OCI-LY3 (cell line): Measurements from ENCODE around the gene FHOD3.

Experiments
- H2AFZ ChIP-seq: fragments of 200-600, 300-600 bp; shearing (Covaris generic); 2 replicates; pipeline ENCODE4 v1.6.0; 2014; ENCODE audit warnings: antibody characterized with exemption, low read depth, low read length
- H3K27ac ChIP-seq: fragments of 200-600, 300-600 bp; sonication (generic); 2 replicates; pipeline ENCODE4 v1.5.1; 2014; ENCODE audit warnings: mild to moderate bottlenecking, low read length, moderate library complexity, mixed read lengths
- H3K27me3 ChIP-seq: fragments of 200-600, 300-600 bp; sonication (generic); 2 replicates; pipeline ENCODE4 v1.6.1; 2014; ENCODE audit warnings: low read depth, low read length, mixed read lengths
- H3K36me3 ChIP-seq: fragments of 200-600, 300-600 bp; sonication (generic); replicated peaks from 2 replicates; pipeline ENCODE3; 2014; ENCODE audit warnings: low read depth, low read length, mixed read lengths
- H3K4me1 ChIP-seq: fragments of 300-600, 200-600 bp; sonication (generic); 2 replicates; pipeline ENCODE4 v1.6.1; 2014; ENCODE audit warnings: low read length, mixed read lengths
- H3K4me2 ChIP-seq: fragments of 200-600, 300-600 bp; sonication (generic); 2 replicates; pipeline ENCODE4 v1.6.1; 2014; ENCODE audit warnings: low read length, mixed read lengths
- H3K4me3 ChIP-seq: fragments of 300-600, 200-600 bp; sonication (generic); 2 replicates; pipeline ENCODE4 v1.5.1; 2014; ENCODE audit warnings: antibody characterized with exemption, mild to moderate bottlenecking, low read length, moderate library complexity
- H3K79me2 ChIP-seq: fragments of 300-600, 200-600 bp; shearing (Covaris generic); 2 replicates; pipeline ENCODE4 v1.6.1; 2014; ENCODE audit warnings: mild to moderate bottlenecking, low read length, mixed read lengths
- H3K9ac ChIP-seq: fragments of 300-600, 200-600 bp; shearing (Covaris generic); 2 replicates; pipeline ENCODE4 v1.6.0; 2014; ENCODE audit warnings: mild to moderate bottlenecking, low read length, moderate library complexity
- H3K9me3 ChIP-seq: fragments of 200-600, 300-600 bp; shearing (Covaris generic); 2 replicates; pipeline ENCODE4 v1.6.1; 2014; ENCODE audit warnings: low read length, mixed read lengths; ENCODE audit not compliant: insufficient read depth
- H4K20me1 ChIP-seq: fragments of 200-600, 300-600 bp; sonication (generic); 2 replicates; pipeline ENCODE4 v1.6.1; 2016; ENCODE audit warnings: low read length, mixed read lengths; ENCODE audit not compliant: insufficient read depth
- EZH2phosphoT487 ChIP-seq: fragments of 200-600 bp; shearing (Covaris generic); IDR thresholded peaks from 2 replicates; pipeline ENCODE4 v1.6.1; 2018; ENCODE audit warnings: antibody characterized with exemption, mixed run types, low read depth
- TF ChIP-seq, protein P1 (sequence below): fragments of 200-600, 300-600 bp; sonication (generic); IDR thresholded peaks from 2 replicates; pipeline ENCODE4 v1.5.1; 2014; ENCODE audit warnings: antibody characterized with exemption, low read length, low read depth

Gene FHOD3

DNA sequence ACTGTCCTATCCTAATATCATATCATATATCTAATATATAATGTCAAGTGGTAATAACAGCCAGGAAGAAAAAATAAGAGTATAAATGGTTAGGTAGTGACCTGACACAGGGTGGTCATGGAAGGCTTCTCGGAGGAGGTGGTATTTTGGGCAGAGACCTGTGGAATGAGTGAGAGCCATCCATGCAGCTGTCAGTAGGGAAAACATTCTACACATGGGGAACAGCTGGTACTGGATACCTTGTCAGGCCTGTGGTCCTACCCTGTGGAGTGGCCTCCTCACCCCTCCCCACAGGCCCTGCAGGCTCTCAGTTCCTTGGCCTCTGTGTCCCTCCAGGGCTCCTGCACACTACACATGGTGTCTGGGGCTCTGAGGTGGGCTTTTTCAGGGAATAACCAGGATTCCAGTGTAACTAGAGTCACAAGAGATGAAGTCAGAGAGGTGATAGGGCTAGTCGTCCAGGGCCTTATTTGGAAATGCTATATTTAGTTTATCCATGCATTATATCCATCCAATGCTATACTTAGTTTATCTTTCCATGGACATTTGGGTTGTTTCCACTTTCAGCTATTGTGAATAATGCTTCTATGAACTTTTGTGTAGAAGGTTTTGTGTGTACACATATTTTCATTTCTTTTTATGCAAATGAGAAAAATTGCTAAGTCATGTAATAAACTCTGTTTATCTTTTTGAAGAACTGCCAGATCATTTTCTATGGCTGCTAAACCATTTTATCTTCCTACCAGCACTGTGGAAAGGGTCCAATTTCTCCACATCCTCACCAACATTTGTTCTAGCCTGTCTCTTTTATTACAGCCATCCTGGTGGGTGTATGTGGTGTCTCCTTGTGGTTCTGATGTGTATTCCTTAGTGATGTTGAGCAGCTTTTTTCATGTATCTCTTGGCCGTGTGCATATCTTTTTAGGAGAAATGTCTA lies 455.7 kb downstream of the FHOD3 start:
- Histone ChIP-seq H3K9me3 (no peaks in the 10 kb centered on the region), H3K36me3 (no peaks in the 10 kb centered on the region), H3K27me3 (peaks cover 5% of the 10 kb centered on the region; the same call in 1 of the 2 replicates), H3K79me2 (no peaks in the 10 kb centered on the region), H3K27ac (no peak overlapping the region), H3K4me3 (no peak overlapping the region), H2AFZ (no peak overlapping the region), H3K9ac (no peak overlapping the region), H4K20me1 (no peaks in the 10 kb centered on the region), H3K4me1 (no peaks in the 10 kb centered on the region), H3K4me2 (no peak overlapping the region)
- no peak for TF ChIP-seq EZH2phosphoT487
- TF ChIP-seq, protein P1, sequence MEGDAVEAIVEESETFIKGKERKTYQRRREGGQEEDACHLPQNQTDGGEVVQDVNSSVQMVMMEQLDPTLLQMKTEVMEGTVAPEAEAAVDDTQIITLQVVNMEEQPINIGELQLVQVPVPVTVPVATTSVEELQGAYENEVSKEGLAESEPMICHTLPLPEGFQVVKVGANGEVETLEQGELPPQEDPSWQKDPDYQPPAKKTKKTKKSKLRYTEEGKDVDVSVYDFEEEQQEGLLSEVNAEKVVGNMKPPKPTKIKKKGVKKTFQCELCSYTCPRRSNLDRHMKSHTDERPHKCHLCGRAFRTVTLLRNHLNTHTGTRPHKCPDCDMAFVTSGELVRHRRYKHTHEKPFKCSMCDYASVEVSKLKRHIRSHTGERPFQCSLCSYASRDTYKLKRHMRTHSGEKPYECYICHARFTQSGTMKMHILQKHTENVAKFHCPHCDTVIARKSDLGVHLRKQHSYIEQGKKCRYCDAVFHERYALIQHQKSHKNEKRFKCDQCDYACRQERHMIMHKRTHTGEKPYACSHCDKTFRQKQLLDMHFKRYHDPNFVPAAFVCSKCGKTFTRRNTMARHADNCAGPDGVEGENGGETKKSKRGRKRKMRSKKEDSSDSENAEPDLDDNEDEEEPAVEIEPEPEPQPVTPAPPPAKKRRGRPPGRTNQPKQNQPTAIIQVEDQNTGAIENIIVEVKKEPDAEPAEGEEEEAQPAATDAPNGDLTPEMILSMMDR = no peak

DNA sequence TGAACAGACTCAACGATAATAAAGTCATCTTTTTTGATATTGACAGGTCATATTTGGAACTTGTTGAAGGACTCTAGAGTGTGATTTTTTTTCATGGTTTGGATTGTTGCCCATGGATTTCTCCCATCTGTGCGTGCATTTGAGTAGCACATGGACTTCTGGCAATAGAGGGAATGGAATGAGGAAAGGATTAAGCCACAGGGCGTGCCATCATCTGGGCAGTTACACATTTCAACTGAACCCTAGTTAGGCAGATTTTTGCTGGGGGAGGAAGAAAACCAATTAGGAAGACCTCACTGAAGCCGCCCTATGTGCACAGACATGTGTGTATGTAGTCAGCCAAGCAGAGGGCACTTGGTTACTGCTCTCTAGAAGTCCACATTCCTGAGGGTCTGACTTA lies 458.7 kb downstream of the FHOD3 start:
- Histone ChIP-seq H3K9me3 (no peaks in the 10 kb centered on the region), H3K4me2 (no peak overlapping the region), H3K9ac (no peak overlapping the region), H4K20me1 (no peaks in the 10 kb centered on the region), H3K79me2 (no peaks in the 10 kb centered on the region), H3K27me3 (peaks cover 5% of the 10 kb centered on the region; the same call in 1 of the 2 replicates), H3K27ac (no peak overlapping the region), H3K4me1 (no peaks in the 10 kb centered on the region), H3K4me3 (no peak overlapping the region), H3K36me3 (no peaks in the 10 kb centered on the region), H2AFZ (no peak overlapping the region)
- TF ChIP-seq EZH2phosphoT487 = no peak
- TF ChIP-seq, protein P1 = no peak

DNA sequence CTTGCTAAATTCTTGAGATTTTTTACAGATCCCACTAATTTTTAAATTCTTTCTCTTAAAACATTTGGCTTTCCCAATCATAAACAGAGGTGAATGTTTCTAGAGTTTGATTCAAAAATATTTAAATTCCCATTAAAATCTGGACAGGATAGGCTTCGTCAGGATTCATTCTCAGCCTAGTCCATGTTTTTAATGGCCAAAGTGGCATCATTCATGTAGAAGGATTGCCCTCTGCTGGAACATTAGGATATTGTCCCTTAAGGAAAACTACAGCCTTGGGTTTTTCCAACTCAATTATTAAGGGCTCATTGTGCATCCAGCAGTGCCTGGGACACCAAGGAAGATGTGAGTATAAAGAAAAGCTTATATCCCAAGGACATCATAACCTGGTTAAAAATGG lies 459.6 kb downstream of the FHOD3 start:
- no peaks in the 10 kb centered on the region for H3K9me3 ChIP-seq
- no peaks in the 10 kb centered on the region for H3K4me1 ChIP-seq
- no peak overlapping the region for H3K9ac ChIP-seq
- no peak overlapping the region for H3K27ac ChIP-seq
- no peak overlapping the region for H2AFZ ChIP-seq
- H4K20me1 ChIP-seq = no peaks in the 10 kb centered on the region
- no peaks in the 10 kb centered on the region for H3K36me3 ChIP-seq
- peaks cover 5% of the 10 kb centered on the region; the same call in 1 of the 2 replicates for H3K27me3 ChIP-seq
- H3K4me3 ChIP-seq = no peak overlapping the region
- TF ChIP-seq, protein P1 = peak; percentile 55
- no peak for TF ChIP-seq EZH2phosphoT487
- H3K79me2 ChIP-seq = no peaks in the 10 kb centered on the region
- no peak overlapping the region for H3K4me2 ChIP-seq

DNA sequence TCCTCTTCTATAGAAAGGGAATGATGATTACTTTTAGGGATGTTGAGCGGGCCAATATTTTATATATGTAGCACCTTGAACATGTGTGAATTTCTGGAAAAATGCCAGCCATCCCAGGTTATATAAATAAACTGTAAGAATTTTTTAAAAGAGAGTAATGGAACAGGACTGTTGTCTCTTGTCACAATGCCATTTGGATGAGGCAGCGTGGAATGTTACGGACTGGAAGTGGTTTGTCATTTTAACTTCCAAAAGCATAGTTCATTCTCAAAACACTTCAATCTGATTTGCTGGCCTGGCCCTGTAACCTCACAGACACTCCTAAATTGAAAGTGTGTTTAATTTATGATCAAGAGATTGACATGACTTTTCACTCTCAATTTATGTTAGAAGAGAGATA lies 460.5 kb downstream of the FHOD3 start:
- Histone ChIP-seq H3K79me2 (no peaks in the 10 kb centered on the region), H3K36me3 (no peaks in the 10 kb centered on the region), H4K20me1 (no peaks in the 10 kb centered on the region), H3K27me3 (peaks cover 5% of the 10 kb centered on the region; the same call in 1 of the 2 replicates), H3K9ac (no peak overlapping the region), H3K4me2 (no peak overlapping the region), H3K27ac (no peak overlapping the region), H3K4me3 (no peak overlapping the region), H3K4me1 (no peaks in the 10 kb centered on the region), H2AFZ (no peak overlapping the region), H3K9me3 (no peaks in the 10 kb centered on the region)
- no peak for TF ChIP-seq EZH2phosphoT487
- TF ChIP-seq, protein P1 = no peak
